HepG2 (cell line): ENCODE measurements around the gene ERBB4.

ENCODE experiments used
- CTCF ChIP-seq: sonication (generic); formaldehyde crosslinking; IDR thresholded peaks from 2 replicates; pipeline ENCODE4 v1.5.0; 2020; ENCODE audit warnings: mild to moderate bottlenecking, missing genetic modification reagents, moderate library complexity
- HCFC1 ChIP-seq: fragments of 150-350 bp; IDR thresholded peaks from 2 replicates; pipeline ENCODE4 v1.6.1; 2014; ENCODE audit warnings: low read depth, low read length
- HMGXB4 ChIP-seq, 2 experiments: sonication (generic) in 1 of 2; formaldehyde crosslinking in 1 of 2; IDR thresholded peaks; 2 replicates each; pipeline versions ENCODE4 v1.4.0 to v1.6.1; 2018 to 2020; ENCODE audit warnings: missing genetic modification reagents in 2 of 2, borderline replicate concordance in 1 of 2, low read depth in 1 of 2, mild to moderate bottlenecking in 1 of 2, missing biosample characterization in 1 of 2
- RAD21 ChIP-seq: fragments of 450-650 bp; formaldehyde crosslinking; IDR thresholded peaks from 2 replicates; pipeline ENCODE4 v1.5.0; 2020; ENCODE audit warnings: mild to moderate bottlenecking
- REST ChIP-seq, 2 experiments: IDR thresholded peaks; 2 replicates each; pipeline ENCODE4 v1.6.1; 2011 to 2012; ENCODE audit warnings: low read length in 2 of 2, borderline replicate concordance in 1 of 2, low read depth in 1 of 2, mild to moderate bottlenecking in 1 of 2, moderate library complexity in 1 of 2
- RFX5 ChIP-seq: IDR thresholded peaks from 2 replicates; pipeline ENCODE4 v1.6.1; 2011; ENCODE audit warnings: low read depth, low read length, improper control_type of control experiment
- WIZ ChIP-seq: sonication (generic); formaldehyde crosslinking; IDR thresholded peaks from 2 replicates; pipeline ENCODE4 v1.5.1; 2020; ENCODE audit warnings: mild to moderate bottlenecking, missing genetic modification reagents
- ZNF280D ChIP-seq: sonication (generic); formaldehyde crosslinking; IDR thresholded peaks from 2 replicates; pipeline ENCODE4 v1.5.1; 2020; ENCODE audit warnings: mild to moderate bottlenecking, missing genetic modification reagents
- ZUFSP ChIP-seq: sonication (generic); formaldehyde crosslinking; IDR thresholded peaks from 2 replicates; pipeline ENCODE4 v1.9.0; 2021; ENCODE audit warnings: missing genetic modification reagents, mild to moderate bottlenecking, borderline replicate concordance

- TF ChIP-seq HCFC1: no peak
- no peak for TF ChIP-seq HMGXB4 (CRISPR knock-in tag; IDR thresholded peaks at IDR 0.05; ENCODE audit: borderline replicate concordance in 1 of 2, low read depth in 1 of 2)
- no peak for TF ChIP-seq ZNF280D (CRISPR knock-in tag)
- no peak for TF ChIP-seq ZUFSP
- TF ChIP-seq RFX5: no peak
- no peak for TF ChIP-seq CTCF (CRISPR knock-in tag)
- no peak for TF ChIP-seq WIZ (CRISPR knock-in tag)
- no peak for TF ChIP-seq RAD21
- no peak for TF ChIP-seq REST (IDR thresholded peaks at IDR 0.05; ENCODE audit: borderline replicate concordance in 1 of 2, low read depth in 1 of 2, low read length in 2 of 2)
Observed at GRCh38 chr2:212034841-212035585, 503.6 kb downstream of the ERBB4 start.
